ENCODE data around the gene LRRC51.
A peak's percentile ranks its signal among the peaks of the same experiment; 100 is the strongest.
"Not testable (repeated sequence)": the region's sequence is repeated elsewhere in the genome, so short reads cannot be mapped to it uniquely, and the experiment has no call there.

LRRC51 gene

DNA sequence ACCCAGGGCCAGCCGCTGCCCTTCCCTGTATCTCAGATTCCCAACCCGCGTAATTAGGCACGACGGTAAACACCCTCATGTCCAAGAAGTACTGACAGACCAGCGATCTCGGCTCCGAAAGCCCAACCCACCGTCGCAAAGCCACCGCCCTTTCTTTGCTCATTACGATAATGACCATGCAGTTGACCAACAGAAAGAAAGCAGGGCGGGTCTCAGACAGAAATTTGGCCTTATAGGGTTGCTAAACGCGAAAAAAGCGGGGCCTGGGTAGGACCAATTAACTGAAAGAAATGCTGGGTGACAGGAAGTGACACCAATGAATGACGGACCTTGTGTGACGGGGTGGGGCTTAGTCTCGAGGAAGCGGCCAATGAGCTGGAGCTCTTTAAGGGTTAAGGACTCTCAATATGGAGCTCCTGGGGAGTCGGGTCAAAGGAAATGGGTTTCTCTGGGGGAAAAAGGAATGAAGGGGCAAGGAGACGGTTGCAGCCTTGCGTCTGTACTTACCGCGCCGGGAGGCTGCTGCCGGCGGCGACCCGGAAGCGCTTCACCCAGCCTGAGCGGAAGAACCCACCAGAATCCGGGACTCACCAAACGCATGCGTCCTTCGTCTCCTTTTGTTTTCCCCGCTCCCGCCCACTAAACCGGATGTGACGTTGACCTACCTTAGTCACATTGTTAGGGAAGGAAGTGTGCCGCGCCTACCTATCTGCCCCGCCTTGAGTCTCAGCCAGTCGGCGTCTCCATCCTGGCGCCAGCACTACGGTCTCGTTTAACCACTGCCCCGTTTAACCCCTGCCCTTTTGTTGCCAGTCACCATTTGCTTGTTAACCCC lies 31.7 kb downstream of the LRRC51 start, which contains the start of gene ANAPC15:
TSS of gene ANAPC15 (minus strand) at position 553 of the 835 bp plus-strand sequence. CDS start 1,419 bp downstream, outside the sequence.
- H3K9me3 Mint-ChIP-seq: no peaks in the 10 kb centered on the region

DNA sequence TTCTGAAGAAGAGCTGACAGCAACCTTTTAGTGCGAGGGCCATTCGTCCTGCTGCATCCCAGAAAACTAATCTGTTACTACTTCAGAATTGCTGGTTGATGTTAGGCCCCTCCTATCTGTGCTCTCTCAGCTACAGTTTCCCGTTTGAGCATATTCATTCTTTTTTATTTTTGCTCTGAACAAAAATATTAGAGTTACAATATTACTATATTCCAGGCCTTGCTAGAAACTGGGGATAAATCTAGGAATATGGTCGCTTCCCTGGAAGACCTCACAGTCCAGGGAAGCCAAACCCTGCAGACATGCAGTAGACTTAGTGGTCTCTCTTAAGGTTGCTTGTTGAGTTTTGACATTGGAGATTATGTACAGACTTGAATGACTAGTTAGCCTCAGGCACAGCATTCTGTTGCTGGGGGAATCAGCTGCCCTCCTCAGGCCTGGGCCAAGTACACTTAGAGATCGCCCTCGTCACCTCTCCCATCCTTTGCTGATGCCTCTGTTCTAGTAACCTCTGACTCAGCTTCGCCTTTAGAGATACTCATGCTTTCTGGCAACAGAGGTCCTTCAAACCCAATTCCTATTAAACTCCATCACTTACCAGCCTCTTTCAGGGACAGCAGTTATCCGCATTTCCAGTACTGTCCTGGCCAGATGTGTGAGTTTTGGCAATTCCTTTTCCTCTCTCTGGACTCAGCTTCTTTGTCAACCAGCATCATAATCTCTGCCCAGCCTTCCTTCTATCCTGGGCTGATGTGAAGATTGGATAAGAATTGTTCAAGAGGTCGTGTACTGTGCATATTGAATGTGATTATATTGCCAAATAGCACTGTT lies 32.5 kb downstream of the LRRC51 start:
- peaks cover 3% of the 10 kb centered on the region for H3K27me3 Mint-ChIP-seq
- H3K27ac Mint-ChIP-seq: peak overlapping the region; percentile 100
- H3K36me3 Mint-ChIP-seq (ENCODE audit: low read depth): peaks cover 5% of the 10 kb centered on the region
- H3K9me3 Mint-ChIP-seq: no peaks in the 10 kb centered on the region
- H3K4me3 Mint-ChIP-seq: peak overlapping the region; percentile 96
- H3K4me1 Mint-ChIP-seq (ENCODE audit: low read depth): peaks cover 20% of the 10 kb centered on the region

More for the DNA sequence above, 31.7 kb downstream of the LRRC51 start, which contains the start of gene ANAPC15:
- H3K4me1 Mint-ChIP-seq (ENCODE audit: low read depth): peaks cover 20% of the 10 kb centered on the region
- peaks cover 5% of the 10 kb centered on the region for H3K36me3 Mint-ChIP-seq (ENCODE audit: low read depth)
- H3K27me3 Mint-ChIP-seq: no peaks in the 10 kb centered on the region
- peak within 1 kb of the TSS; percentile 100 for H3K27ac Mint-ChIP-seq
- peak within 1 kb of the TSS; percentile 96 for H3K4me3 Mint-ChIP-seq

DNA sequence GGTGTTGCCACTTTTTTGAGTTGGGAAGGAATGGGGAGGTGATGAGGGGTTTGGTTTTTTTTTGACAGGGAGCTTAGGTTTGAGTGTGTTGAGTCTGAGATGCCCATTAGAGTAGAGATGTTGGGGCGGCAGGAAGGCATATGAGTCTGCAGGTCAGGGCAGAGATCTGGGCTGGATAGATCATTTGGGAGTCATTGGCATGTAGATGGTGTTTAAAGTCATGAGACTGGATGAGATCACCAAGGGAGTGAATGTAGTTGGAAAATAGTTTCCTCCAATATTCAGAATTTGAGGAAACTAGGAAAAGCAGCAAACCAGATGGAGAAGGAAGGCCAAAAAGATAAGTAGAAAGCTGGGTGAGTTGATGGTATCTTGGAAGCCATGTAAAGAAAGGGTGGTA lies 33.9 kb downstream of the LRRC51 start:
- Mint-ChIP-seq H3K36me3 (ENCODE audit: low read depth) (peaks cover 5% of the 10 kb centered on the region), H3K9me3 (no peaks in the 10 kb centered on the region), H3K4me1 (ENCODE audit: low read depth) (peaks cover 20% of the 10 kb centered on the region), H3K27me3 (peaks cover 7% of the 10 kb centered on the region), H3K4me3 (no peak overlapping the region), H3K27ac (no peak overlapping the region)

DNA sequence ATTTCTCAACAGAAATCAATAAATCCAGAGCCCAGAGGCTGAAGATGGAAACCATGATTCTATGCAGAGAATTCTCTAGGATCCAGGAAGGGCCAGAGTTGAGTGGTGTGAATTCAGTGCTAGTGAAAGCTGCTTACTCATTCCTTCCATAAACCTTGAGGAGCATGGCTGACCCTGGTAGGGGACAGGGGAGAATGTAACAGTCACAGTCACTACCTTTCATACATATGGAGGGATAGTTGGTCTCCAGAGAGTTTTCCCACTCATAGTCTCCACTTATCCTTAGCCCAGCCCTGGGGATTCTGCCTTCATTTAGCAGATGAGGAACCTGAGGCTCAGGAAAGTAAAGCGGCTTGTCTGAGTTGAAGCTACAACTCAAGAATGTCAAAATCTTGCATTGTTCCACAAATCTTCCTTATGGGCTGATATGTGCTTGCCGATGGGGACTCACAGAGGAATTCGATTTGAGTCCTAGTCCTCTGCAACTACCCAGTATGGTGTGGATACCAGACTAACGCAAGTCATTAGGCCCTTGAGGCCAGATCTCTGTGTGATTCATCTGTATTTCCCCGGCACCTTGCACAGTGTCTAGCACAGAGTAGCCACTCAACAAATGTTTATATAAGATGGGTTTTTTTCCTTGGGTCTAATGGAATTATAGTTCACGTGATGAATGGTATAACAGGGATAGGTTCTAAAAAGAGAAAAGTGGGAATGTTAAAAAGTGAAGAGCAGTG lies 35.5 kb downstream of the LRRC51 start:
- peaks cover 18% of the 10 kb centered on the region for H3K4me1 Mint-ChIP-seq (ENCODE audit: low read depth)
- no peaks in the 10 kb centered on the region for H3K9me3 Mint-ChIP-seq
- H3K27me3 Mint-ChIP-seq: peaks cover 11% of the 10 kb centered on the region
- no peak overlapping the region for H3K4me3 Mint-ChIP-seq
- H3K36me3 Mint-ChIP-seq (ENCODE audit: low read depth): no peaks in the 10 kb centered on the region
- H3K27ac Mint-ChIP-seq: no peak overlapping the region

DNA sequence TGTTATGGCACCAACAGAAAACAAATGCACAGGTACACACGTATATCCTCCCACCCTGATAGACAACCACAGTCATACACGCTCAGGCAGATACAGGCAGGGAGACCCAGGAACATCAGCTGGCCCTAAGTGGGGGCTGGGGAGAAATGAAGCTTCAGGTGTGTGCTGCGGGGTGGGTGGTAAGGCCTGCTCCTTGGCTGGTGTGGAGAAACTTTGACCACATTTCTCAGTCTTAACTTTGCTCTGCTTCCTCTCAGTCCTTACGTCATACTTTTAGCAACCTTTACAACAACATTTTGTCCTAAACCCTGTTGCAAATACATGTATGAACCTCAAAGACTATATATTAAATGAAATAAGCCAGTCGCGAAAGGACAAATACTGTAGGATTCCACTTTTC lies 38.5 kb downstream of the LRRC51 start:
- no peak overlapping the region for H3K4me3 Mint-ChIP-seq
- H3K36me3 Mint-ChIP-seq (ENCODE audit: low read depth): no peaks in the 10 kb centered on the region
- no peaks in the 10 kb centered on the region for H3K4me1 Mint-ChIP-seq (ENCODE audit: low read depth)
- peaks cover 11% of the 10 kb centered on the region for H3K27me3 Mint-ChIP-seq
- H3K9me3 Mint-ChIP-seq: no peaks in the 10 kb centered on the region
- no peak overlapping the region for H3K27ac Mint-ChIP-seq

DNA sequence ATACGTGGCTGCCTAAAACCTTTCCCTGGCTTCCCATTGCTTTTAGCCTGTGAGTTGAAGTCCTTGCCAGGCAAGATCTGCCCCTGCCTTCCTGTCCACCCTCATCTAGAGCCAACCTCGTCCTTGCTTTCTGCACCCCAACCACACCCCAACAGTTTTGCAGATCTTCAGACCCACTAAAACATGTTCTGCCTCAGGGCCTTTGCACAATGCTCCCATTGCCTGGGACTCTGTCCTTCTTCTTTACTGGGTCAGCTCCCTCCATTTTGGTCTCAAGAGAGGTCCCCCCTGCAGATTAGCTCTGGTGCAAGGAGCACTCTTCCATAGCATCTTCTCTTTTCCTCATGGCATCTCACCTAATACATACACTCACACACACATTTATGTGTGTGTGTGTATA lies 40.3 kb downstream of the LRRC51 start:
- Mint-ChIP-seq H3K27me3 (peaks cover 11% of the 10 kb centered on the region), H3K27ac (no peak overlapping the region), H3K4me1 (ENCODE audit: low read depth) (no peaks in the 10 kb centered on the region), H3K36me3 (ENCODE audit: low read depth) (no peaks in the 10 kb centered on the region), H3K9me3 (no peaks in the 10 kb centered on the region), H3K4me3 (no peak overlapping the region)

DNA sequence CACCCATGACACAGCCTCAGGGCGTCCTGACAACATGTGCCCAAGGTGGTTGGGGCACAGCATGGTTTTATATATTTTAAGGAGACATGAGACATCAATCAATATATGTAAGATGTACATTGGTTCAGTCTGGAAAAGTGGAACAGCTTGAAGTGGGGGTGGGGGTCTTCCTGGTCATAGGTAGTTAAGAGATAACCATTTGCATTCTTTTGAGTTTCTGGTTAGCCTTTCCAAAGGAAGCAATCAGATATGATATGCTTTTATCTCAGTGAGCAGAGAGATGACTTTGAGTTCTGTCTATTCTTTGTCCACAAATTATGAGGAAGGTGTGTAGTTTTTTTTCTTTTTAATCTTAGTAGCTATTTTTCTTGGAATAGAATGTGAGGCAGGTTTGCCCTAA lies 42.0 kb downstream of the LRRC51 start:
- no peaks in the 10 kb centered on the region for H3K4me1 Mint-ChIP-seq (ENCODE audit: low read depth)
- H3K27ac Mint-ChIP-seq: no peak overlapping the region
- peaks cover 10% of the 10 kb centered on the region for H3K27me3 Mint-ChIP-seq
- H3K36me3 Mint-ChIP-seq (ENCODE audit: low read depth): peaks cover under 1% of the 10 kb centered on the region
- no peak overlapping the region for H3K4me3 Mint-ChIP-seq
- peaks cover under 1% of the 10 kb centered on the region for H3K9me3 Mint-ChIP-seq

DNA sequence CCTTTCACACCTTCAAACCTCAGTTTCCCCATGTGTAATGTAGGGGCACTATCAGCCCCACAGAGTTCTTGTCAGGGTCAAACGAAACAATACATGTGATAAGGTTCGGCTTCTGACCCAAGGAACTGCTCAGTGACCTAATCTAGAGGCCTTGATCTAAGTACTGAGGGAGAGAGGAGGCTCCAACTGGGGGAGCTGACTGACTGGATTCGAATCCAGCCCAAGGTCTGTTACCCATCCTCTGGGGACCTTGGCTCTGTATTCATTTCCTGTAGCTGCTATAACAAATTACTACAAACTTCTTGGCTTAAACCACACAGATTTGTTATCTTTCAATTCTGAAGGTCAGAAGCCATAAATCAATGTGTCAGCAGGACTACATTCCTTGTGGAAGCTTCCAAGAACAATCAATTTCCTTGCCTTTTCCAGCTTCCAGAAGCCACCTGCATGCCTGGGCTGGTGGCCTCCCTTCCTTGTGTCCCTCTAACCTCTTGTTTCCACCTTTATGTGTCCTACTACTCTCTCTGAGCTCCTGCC lies 42.5 kb downstream of the LRRC51 start:
- H3K27ac Mint-ChIP-seq: no peak overlapping the region
- peaks cover 4% of the 10 kb centered on the region for H3K9me3 Mint-ChIP-seq
- no peak overlapping the region for H3K4me3 Mint-ChIP-seq
- H3K27me3 Mint-ChIP-seq: peaks cover 8% of the 10 kb centered on the region
- peaks cover 4% of the 10 kb centered on the region for H3K36me3 Mint-ChIP-seq (ENCODE audit: low read depth)
- no peaks in the 10 kb centered on the region for H3K4me1 Mint-ChIP-seq (ENCODE audit: low read depth)

DNA sequence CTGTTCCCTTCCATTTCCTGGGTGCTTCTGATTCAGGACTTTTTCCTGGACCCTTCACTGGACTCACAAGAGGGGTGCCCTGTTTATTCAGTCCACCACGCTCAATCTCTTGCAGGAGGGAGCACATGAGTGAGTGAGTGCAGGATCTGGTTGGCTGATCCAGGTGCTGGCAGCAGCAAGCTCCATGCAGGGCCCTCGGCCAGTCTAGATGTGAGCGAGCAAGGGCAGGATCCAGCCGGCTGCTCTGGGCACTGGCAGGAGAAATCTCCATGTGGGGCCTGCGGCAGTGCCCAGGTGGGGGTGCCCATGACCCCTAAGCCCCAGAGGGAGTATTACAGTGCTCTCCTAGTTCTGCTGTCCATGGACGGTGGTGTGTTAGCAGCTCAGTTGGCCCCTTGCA lies 43.4 kb downstream of the LRRC51 start:
- Mint-ChIP-seq H3K4me3 (no peak overlapping the region), H3K4me1 (ENCODE audit: low read depth) (no peaks in the 10 kb centered on the region), H3K9me3 (peaks cover 11% of the 10 kb centered on the region), H3K27ac (no peak overlapping the region), H3K36me3 (ENCODE audit: low read depth) (peaks cover 11% of the 10 kb centered on the region), H3K27me3 (peaks cover 9% of the 10 kb centered on the region)

DNA sequence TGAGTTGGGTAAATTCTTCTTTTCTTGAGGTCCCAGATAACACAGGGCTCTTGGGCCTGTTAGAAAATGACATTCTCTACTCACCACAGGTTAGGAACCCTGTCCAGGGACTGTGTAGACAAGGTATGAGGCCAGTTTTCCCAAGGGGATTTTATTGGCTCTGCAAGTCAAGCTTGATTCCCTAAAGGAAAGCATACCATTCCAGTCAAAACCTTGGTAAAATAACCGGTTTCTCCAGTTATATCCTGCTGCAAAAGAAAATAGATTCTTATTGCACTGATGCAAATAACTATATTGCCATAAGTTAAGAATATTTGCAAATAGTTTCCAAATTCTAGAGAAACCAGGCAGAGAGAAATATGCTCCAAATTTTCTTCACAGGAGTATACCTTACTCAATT lies 45.3 kb downstream of the LRRC51 start:
- peaks cover 9% of the 10 kb centered on the region for H3K27me3 Mint-ChIP-seq
- H3K4me3 Mint-ChIP-seq: no peak overlapping the region
- H3K36me3 Mint-ChIP-seq (ENCODE audit: low read depth): peaks cover 15% of the 10 kb centered on the region
- no peak overlapping the region for H3K27ac Mint-ChIP-seq
- H3K9me3 Mint-ChIP-seq: peaks cover 14% of the 10 kb centered on the region
- H3K4me1 Mint-ChIP-seq (ENCODE audit: low read depth): no peaks in the 10 kb centered on the region

DNA sequence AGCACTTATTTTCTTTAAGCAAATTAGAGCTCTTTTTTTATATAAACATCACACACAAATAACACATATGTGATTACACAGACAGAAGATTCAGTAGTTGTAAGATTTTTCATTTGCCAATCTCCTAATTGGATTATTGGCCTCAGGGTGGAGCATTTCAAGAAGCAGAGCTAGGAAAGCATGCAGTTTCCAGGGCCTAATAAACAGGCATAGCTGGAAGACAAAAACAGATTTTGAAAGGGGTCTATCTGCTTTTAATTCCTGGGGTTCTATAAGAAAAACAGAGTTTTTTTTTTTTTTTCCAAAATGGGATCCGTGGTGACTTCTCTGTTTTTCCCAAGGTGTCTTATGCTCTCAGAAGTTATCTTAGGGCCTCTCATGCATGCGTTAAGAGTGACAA lies 47.3 kb downstream of the LRRC51 start:
- H3K4me3 Mint-ChIP-seq: no peak overlapping the region
- no peaks in the 10 kb centered on the region for H3K4me1 Mint-ChIP-seq (ENCODE audit: low read depth)
- no peak overlapping the region for H3K27ac Mint-ChIP-seq
- H3K9me3 Mint-ChIP-seq: peaks cover 14% of the 10 kb centered on the region
- peaks cover 15% of the 10 kb centered on the region for H3K27me3 Mint-ChIP-seq
- H3K36me3 Mint-ChIP-seq (ENCODE audit: low read depth): peaks cover 15% of the 10 kb centered on the region

DNA sequence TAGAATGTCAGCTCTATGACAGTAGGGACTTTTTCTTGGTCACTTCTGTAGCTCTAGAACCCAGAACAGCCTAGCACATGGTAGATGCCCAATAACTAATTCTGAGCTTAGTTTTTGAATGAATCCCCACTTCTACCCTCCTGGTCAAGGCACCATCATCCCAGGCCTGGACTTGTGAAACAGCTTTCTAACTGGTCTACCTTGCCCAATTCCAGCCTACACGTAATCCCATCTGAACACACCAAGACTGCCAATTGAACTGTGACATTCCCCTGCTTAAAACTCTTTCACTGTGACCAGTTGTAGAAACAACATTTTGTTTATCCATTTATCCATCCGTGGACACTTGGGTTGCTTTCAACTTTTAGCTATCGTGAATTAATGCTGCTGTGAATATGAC lies 48.7 kb downstream of the LRRC51 start:
- Mint-ChIP-seq H3K27ac (no peak overlapping the region), H3K4me3 (no peak overlapping the region), H3K36me3 (ENCODE audit: low read depth) (peaks cover 15% of the 10 kb centered on the region), H3K4me1 (ENCODE audit: low read depth) (no peaks in the 10 kb centered on the region), H3K27me3 (peaks cover 18% of the 10 kb centered on the region), H3K9me3 (peaks cover 14% of the 10 kb centered on the region)

DNA sequence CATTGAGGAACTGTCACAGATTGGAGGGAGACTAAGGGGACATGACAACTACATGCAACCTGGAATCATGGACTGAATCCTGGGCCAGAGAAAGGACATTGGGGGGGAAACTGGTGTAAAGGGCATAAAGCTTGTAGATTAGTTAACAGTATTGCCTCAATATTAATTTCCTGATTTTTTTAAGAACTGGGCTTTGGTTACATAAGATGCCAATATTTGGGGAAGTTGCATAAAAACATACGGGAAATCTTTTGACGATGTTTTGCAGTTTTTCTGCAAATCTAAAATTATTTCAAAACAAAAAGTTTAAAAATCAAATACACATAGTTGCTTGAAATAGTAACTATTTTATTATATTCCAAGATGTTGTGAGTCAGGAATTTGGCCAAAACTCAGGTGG lies 52.0 kb downstream of the LRRC51 start:
- H3K27ac Mint-ChIP-seq: no peak overlapping the region
- H3K36me3 Mint-ChIP-seq (ENCODE audit: low read depth): peaks cover 14% of the 10 kb centered on the region
- H3K4me3 Mint-ChIP-seq: no peak overlapping the region
- H3K27me3 Mint-ChIP-seq: peaks cover 18% of the 10 kb centered on the region
- peaks cover 14% of the 10 kb centered on the region for H3K9me3 Mint-ChIP-seq
- H3K4me1 Mint-ChIP-seq (ENCODE audit: low read depth): peaks cover 4% of the 10 kb centered on the region

DNA sequence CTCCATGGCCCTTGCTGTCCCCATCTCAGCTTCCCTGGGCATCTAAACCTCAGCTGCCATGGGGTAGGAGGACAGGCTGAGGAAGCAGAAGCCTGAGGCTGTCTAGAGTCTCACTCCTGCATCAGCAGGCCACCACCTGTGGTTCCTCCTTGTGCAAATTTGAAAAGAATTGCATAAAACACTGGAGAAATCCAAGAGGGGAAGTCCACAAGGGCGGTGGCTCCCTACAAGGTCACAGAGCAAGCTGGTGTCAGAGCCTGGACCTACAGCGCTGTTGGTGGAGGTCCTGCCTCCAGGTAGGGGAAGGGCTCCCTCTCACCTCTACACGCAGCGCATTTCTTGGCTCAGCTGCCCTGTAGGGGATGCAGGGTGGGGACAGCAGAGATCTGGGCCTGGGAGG lies 54.8 kb downstream of the LRRC51 start, which contains the start of gene FOLR3:
TSS of gene FOLR3 (plus strand) at position 253 of the 400 bp plus-strand sequence. CDS start 228 bp downstream, outside the sequence.
- H3K9me3 Mint-ChIP-seq; H3K4me1 Mint-ChIP-seq (ENCODE audit: low read depth); H3K4me3 Mint-ChIP-seq; H3K27ac Mint-ChIP-seq; H3K36me3 Mint-ChIP-seq (ENCODE audit: low read depth): not testable (repeated sequence)
- H3K27me3 Mint-ChIP-seq: peaks cover 13% of the 10 kb centered on the region
